Natural killer cell (primary cell): ENCODE measurements around the gene PDCD5. TPM values are rescaled to one million over a fixed set of nuclear protein-coding genes. Genes with fewer than 3 reads are reported as not detected.

Experiments
- ATAC-seq, 3 donors: fragments of 150-1000 bp in 2 of 3; fragments of 200-7000 bp in 1 of 3; cut with Tn5 transposase; 1 replicate in 1 of 3; 2 replicates in 2 of 3; pipeline ENCODE4 v1.10.0; 2021; ENCODE audit warnings: mild to moderate bottlenecking in 2 of 3, moderate library complexity in 2 of 3
- DNase-seq, 2 donors: peaks; one replicate each; pipeline versions ENCODE4 v3.0.0 to v3.0.0-alpha.2; 2013 to 2021; ENCODE audit warnings: mixed read lengths in 1 of 2
- H3K27ac ChIP-seq: one replicate; pipeline ENCODE4 v1.5.1; 2013; ENCODE audit warnings: mild to moderate bottlenecking, low read length
- H3K27me3 ChIP-seq: one replicate; pipeline ENCODE4 v1.6.1; 2013; ENCODE audit warnings: low read length; ENCODE audit not compliant: control insufficient read depth, insufficient read depth
- H3K36me3 ChIP-seq: one replicate; pipeline ENCODE4 v1.6.1; 2013; ENCODE audit warnings: low read length; ENCODE audit not compliant: control insufficient read depth, insufficient read depth
- H3K4me1 ChIP-seq: one replicate; pipeline ENCODE4 v1.6.1; 2013; ENCODE audit warnings: low read length; ENCODE audit not compliant: control insufficient read depth, insufficient read depth
- H3K4me3 ChIP-seq: one replicate; pipeline ENCODE4 v1.5.1; 2013; ENCODE audit warnings: low read length
- H3K9me3 ChIP-seq: one replicate; pipeline ENCODE4 v1.6.1; 2013; ENCODE audit warnings: low read length; ENCODE audit not compliant: control insufficient read depth, insufficient read depth
- H3K27ac Mint-ChIP-seq, 2 donors: one replicate each; pipeline ENCODE4 v1.8.0; 2022; ENCODE audit warnings: mild to moderate bottlenecking in 2 of 2, mixed read lengths in 2 of 2, moderate library complexity in 1 of 2
- H3K27me3 Mint-ChIP-seq, 2 donors: one replicate each; pipeline ENCODE4 v1.8.0; 2022; ENCODE audit warnings: low read depth in 2 of 2, mixed read lengths in 2 of 2
- H3K36me3 Mint-ChIP-seq: one replicate; pipeline ENCODE4 v1.8.0; 2022; ENCODE audit warnings: mixed read lengths
- H3K4me1 Mint-ChIP-seq, 2 donors: one replicate each; pipeline ENCODE4 v1.8.0; 2022; ENCODE audit warnings: mixed read lengths in 2 of 2
- H3K4me3 Mint-ChIP-seq: one replicate; pipeline ENCODE4 v1.8.0; 2022; ENCODE audit warnings: mild to moderate bottlenecking, moderate library complexity, mixed read lengths
- H3K9me3 Mint-ChIP-seq, 2 donors: one replicate each; pipeline ENCODE4 v1.8.0; 2022; ENCODE audit warnings: mixed read lengths in 2 of 2
- WGBS: methylation state at CpG from one replicate; pipeline ENCODE4 v1.1.7; 2013; ENCODE audit warnings: missing lambda C conversion rate; ENCODE audit not compliant: insufficient coverage; 5-methylcytosine and 5-hydroxymethylcytosine counted together
- intact Hi-C: fragments of 100-400 bp; cut with micrococcal nuclease; formaldehyde crosslinking; loops from one replicate; pipeline ENCODE4 v1.14.2; 2022
- total RNA-seq, 4 donors: library from RNA; stranded (reverse); fragments of 120-200 nt in 1 of 4; gene quantifications; one replicate each; pipeline versions ENCODE4 v1.2.3 to v1.2.4, GENCODE V29; 2013 to 2022
- TF ChIP-seq, protein P1 (sequence below): fragments of 200-600 bp; IDR thresholded peaks from one replicate; pipeline ENCODE4 v1.8.0; 2022; ENCODE audit warnings: antibody characterized with exemption

The PDCD5 gene
- total RNA-seq, 3 donors from 2014 or later (not counting 1 experiment from before 2014, with no cell fraction given) = 24.5 to 29.7 (median 25.0) TPM

DNA sequence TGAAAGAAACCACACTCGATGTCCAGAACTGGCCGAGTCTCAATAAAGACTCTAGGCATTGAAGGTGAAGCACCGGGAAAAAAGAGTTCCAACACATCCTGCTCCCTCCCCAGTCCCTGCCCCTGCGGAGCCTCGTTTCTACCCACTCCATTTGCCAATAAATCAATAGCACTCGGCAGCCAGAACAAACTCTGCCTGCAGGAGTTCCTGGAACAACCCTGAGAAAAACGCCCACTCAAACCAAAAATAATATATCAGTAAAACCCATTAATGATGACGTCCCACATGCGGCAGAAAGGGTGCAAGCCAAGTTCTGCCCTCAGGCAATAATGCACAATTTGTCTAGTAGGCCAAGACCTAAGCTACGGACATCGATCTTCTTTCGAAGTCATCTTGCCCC lies 41.0 kb downstream of the PDCD5 start:
- no peaks in the 10 kb centered on the region for H3K9me3 Mint-ChIP-seq
- Histone ChIP-seq H3K27me3 (no peaks in the 10 kb centered on the region), H3K4me3 (no peak overlapping the region), H3K36me3 (peaks cover 56% of the 10 kb centered on the region), H3K4me1 (no peaks in the 10 kb centered on the region), H3K27ac (no peak overlapping the region), H3K9me3 (no peaks in the 10 kb centered on the region)
- H3K27ac Mint-ChIP-seq = no peak overlapping the region
- DNase-seq (no peak), ATAC-seq (no peak)
- TF ChIP-seq, protein P1, sequence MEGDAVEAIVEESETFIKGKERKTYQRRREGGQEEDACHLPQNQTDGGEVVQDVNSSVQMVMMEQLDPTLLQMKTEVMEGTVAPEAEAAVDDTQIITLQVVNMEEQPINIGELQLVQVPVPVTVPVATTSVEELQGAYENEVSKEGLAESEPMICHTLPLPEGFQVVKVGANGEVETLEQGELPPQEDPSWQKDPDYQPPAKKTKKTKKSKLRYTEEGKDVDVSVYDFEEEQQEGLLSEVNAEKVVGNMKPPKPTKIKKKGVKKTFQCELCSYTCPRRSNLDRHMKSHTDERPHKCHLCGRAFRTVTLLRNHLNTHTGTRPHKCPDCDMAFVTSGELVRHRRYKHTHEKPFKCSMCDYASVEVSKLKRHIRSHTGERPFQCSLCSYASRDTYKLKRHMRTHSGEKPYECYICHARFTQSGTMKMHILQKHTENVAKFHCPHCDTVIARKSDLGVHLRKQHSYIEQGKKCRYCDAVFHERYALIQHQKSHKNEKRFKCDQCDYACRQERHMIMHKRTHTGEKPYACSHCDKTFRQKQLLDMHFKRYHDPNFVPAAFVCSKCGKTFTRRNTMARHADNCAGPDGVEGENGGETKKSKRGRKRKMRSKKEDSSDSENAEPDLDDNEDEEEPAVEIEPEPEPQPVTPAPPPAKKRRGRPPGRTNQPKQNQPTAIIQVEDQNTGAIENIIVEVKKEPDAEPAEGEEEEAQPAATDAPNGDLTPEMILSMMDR = no peak
- no peak overlapping the region for H3K4me3 Mint-ChIP-seq
- intact Hi-C loops = no loop called here
- no peaks in the 10 kb centered on the region for H3K4me1 Mint-ChIP-seq
- H3K27me3 Mint-ChIP-seq = no peaks in the 10 kb centered on the region
- peaks cover 8% of the 10 kb centered on the region for H3K36me3 Mint-ChIP-seq
- WGBS = 86% methylated on average over 12 of the region's 12 CpGs

DNA sequence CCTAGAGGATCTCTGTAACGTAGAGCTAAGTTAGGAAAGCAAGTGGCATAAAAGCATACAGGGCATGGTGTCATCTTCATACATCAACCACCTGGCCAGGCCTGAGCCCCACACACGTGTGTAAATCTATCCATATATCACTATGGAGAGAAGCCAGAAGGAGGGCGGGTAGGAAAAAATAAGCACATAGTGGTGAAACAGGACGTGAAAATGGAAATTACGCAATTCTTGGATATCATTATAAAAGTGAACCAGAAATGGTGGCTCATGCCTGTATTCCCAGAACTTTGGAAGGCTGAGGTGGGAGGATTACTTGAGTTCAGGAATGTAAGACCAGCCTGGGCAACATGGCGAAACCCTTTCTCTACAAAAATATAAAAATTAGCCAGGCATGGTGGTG lies 43.4 kb downstream of the PDCD5 start:
- ATAC-seq (no peak), DNase-seq (no peak)
- H3K4me3 ChIP-seq = no peak overlapping the region
- peaks cover 53% of the 10 kb centered on the region for H3K36me3 ChIP-seq
- H3K36me3 Mint-ChIP-seq = peaks cover 6% of the 10 kb centered on the region
- WGBS = 97% methylated on average over 4 of the region's 6 CpGs
- H3K9me3 ChIP-seq = no peaks in the 10 kb centered on the region
- H3K27ac Mint-ChIP-seq = no peak overlapping the region
- H3K27ac ChIP-seq = no peak overlapping the region
- TF ChIP-seq, protein P1 = no peak
- no peaks in the 10 kb centered on the region for H3K4me1 Mint-ChIP-seq
- intact Hi-C loops = no loop called here
- no peaks in the 10 kb centered on the region for H3K27me3 Mint-ChIP-seq
- H3K4me1 ChIP-seq = no peaks in the 10 kb centered on the region
- no peak overlapping the region for H3K4me3 Mint-ChIP-seq
- no peaks in the 10 kb centered on the region for H3K9me3 Mint-ChIP-seq
- H3K27me3 ChIP-seq = no peaks in the 10 kb centered on the region

DNA sequence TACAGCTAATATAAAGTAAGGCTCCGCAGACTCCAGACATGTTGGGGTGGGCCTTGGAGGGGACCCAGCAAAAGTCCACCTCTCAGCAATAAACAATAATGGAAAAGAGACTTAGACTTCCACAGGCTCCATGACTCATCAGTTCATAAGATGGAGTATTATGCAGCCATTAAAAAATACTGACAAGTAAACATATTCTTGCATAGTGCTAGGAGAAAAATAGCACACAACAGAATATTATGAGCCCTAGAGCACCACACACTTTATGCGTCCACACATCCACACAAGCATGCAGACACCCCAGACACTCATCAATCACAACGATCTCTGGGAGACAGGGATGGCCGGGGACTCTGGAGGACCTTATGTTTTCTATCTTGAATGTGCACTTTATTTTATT lies 46.0 kb downstream of the PDCD5 start:
- TF ChIP-seq, protein P1 = no peak
- H3K4me1 Mint-ChIP-seq = no peaks in the 10 kb centered on the region
- Histone ChIP-seq H3K4me1 (no peaks in the 10 kb centered on the region), H3K9me3 (no peaks in the 10 kb centered on the region), H3K27ac (no peak overlapping the region), H3K36me3 (peaks cover 55% of the 10 kb centered on the region), H3K4me3 (no peak overlapping the region), H3K27me3 (no peaks in the 10 kb centered on the region)
- 100% methylated on average over 2 of the region's 4 CpGs for WGBS
- H3K27ac Mint-ChIP-seq = no peak overlapping the region
- H3K9me3 Mint-ChIP-seq = no peaks in the 10 kb centered on the region
- ATAC-seq (no peak), DNase-seq (no peak)
- H3K4me3 Mint-ChIP-seq = no peak overlapping the region
- H3K27me3 Mint-ChIP-seq = no peaks in the 10 kb centered on the region
- intact Hi-C loops = no loop called here
- peaks cover 6% of the 10 kb centered on the region for H3K36me3 Mint-ChIP-seq

DNA sequence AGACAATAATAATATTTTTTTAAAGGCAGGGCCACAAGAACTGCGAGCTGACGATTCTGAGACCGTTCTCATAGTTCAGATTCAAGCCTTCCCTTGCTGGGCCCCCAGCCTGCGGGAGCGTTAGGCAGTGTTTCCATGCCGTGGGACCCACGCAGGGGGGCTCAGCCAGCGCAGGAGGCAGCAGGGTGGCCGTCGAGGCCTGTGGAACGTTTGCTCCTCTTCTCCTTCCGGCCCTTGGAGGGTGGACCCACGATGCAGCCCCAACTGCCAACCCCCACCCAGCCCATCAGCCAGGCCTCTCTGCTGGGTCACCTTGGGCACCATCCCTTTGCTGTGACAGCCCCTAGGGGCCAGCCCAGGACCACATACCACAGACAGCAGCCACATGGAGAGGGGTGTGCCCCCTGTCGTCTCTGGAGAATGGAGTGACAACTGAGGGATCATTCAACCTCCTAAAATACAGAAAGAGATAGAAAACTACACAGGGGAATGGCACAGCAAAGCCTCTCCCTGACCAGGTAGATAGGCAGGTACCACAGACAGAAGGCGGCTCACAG lies 46.8 kb downstream of the PDCD5 start:
- Histone ChIP-seq H3K27ac (no peak overlapping the region), H3K9me3 (no peaks in the 10 kb centered on the region), H3K27me3 (no peaks in the 10 kb centered on the region), H3K4me3 (no peak overlapping the region), H3K36me3 (peaks cover 49% of the 10 kb centered on the region), H3K4me1 (no peaks in the 10 kb centered on the region)
- DNase-seq (no peak), ATAC-seq (no peak)
- no peak overlapping the region for H3K27ac Mint-ChIP-seq
- TF ChIP-seq, protein P1 = no peak
- no peaks in the 10 kb centered on the region for H3K4me1 Mint-ChIP-seq
- H3K27me3 Mint-ChIP-seq = no peaks in the 10 kb centered on the region
- H3K9me3 Mint-ChIP-seq = no peaks in the 10 kb centered on the region
- 97% methylated on average over 15 of the region's 15 CpGs for WGBS
- no peak overlapping the region for H3K4me3 Mint-ChIP-seq
- intact Hi-C loops = no loop called here
- no peaks in the 10 kb centered on the region for H3K36me3 Mint-ChIP-seq
